Activated CD4-positive, alpha-beta T cell treated with anti-CD3 and anti-CD28 coated beads for 4 hours (primary cell): Measurements from ENCODE around the gene MTG1.
"Not testable (repeated sequence)": the region's sequence is repeated elsewhere in the genome, so short reads cannot be mapped to it uniquely, and the experiment has no call there.

Source experiments
- DNase-seq, 2 donors: peaks; one replicate each; pipeline ENCODE4 v3.0.0-alpha.2; 2020

MTG1 gene

GRCh38 chr10:133454204-133454893 is 60.4 kb downstream of the MTG1 start:
- no peak for DNase-seq

- DNase-seq, result no peak
Observed at GRCh38 chr10:133455196-133455595, 61.2 kb downstream of the MTG1 start.

GRCh38 chr10:133455611-133456031 is 61.7 kb downstream of the MTG1 start:
- DNase-seq, result no peak

GRCh38 chr10:133456041-133456951 is 62.3 kb downstream of the MTG1 start:
- DNase-seq, result no peak

- no peak for DNase-seq
Observed at GRCh38 chr10:133457100-133457841, 63.3 kb downstream of the MTG1 start.

GRCh38 chr10:133458021-133458709 is 64.2 kb downstream of the MTG1 start:
- DNase-seq, result no peak

- DNase-seq, result no peak
Observed at GRCh38 chr10:133458710-133459453, 64.9 kb downstream of the MTG1 start.

- no peak for DNase-seq
Observed at GRCh38 chr10:133459454-133460207, 65.7 kb downstream of the MTG1 start.

GRCh38 chr10:133460208-133460769 is 66.3 kb downstream of the MTG1 start:
- no peak for DNase-seq

GRCh38 chr10:133461027-133461426 is 67.1 kb downstream of the MTG1 start:
- no peak for DNase-seq

GRCh38 chr10:133461841-133462240 is 67.9 kb downstream of the MTG1 start:
- DNase-seq, result no peak

GRCh38 chr10:133462512-133463305 is 68.8 kb downstream of the MTG1 start:
- no peak for DNase-seq

GRCh38 chr10:133464582-133465031 is 70.7 kb downstream of the MTG1 start:
- DNase-seq, result no peak

GRCh38 chr10:133465191-133465949 is 71.4 kb downstream of the MTG1 start:
- no peak for DNase-seq

- no peak for DNase-seq
Observed at GRCh38 chr10:133465950-133466474, 72.1 kb downstream of the MTG1 start.

- DNase-seq, result no peak
Observed at GRCh38 chr10:133466683-133467275, 72.8 kb downstream of the MTG1 start.

GRCh38 chr10:133467286-133467911 is 73.4 kb downstream of the MTG1 start:
- no peak for DNase-seq

GRCh38 chr10:133469205-133469604 is 75.2 kb downstream of the MTG1 start:
- not testable (repeated sequence) for DNase-seq
